NCI-H1105 (cell line): ENCODE data around the gene CDH5.
"Not testable (repeated sequence)": the region's sequence is repeated elsewhere in the genome, so short reads cannot be mapped to it uniquely, and the experiment has no call there.

Experiments
- DNase-seq: peaks from one replicate; lab custom pipeline; 2025; lab: John Stamatoyannopoulos, UW

CDH5 gene

DNA sequence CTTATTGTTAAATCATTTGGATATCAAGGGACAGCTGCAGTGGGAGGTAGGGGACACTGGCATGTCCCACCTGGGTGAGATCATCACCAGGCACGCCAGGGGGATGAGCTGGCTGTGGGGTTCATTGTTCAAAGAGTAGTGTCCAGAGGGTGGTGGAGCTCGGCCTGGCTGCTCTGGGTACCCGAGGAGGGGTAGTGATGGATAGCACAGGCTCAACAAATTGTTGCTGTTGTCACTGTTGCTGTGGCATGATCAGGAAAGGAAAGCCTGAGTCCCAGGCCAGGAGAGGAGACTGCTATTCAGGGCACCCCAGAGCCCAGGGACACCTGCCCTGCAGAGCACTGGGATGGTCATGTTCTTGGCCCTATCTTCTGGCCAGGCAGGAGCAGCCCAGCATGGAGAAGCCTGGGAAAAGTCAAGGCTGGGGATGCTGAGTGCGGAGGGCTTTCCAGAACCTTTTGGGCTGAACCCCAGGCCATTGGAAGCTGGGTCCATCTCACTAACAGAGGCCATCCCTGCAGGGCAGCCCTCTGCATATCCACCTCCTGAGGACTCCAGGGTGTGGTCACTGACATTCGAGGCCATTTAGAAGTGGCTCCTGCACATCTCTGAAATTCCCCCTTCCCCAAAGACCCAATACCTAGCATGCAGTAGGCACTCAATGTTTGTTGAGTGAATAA lies 72.7 kb downstream of the CDH5 start:
- no peak for DNase-seq

DNA sequence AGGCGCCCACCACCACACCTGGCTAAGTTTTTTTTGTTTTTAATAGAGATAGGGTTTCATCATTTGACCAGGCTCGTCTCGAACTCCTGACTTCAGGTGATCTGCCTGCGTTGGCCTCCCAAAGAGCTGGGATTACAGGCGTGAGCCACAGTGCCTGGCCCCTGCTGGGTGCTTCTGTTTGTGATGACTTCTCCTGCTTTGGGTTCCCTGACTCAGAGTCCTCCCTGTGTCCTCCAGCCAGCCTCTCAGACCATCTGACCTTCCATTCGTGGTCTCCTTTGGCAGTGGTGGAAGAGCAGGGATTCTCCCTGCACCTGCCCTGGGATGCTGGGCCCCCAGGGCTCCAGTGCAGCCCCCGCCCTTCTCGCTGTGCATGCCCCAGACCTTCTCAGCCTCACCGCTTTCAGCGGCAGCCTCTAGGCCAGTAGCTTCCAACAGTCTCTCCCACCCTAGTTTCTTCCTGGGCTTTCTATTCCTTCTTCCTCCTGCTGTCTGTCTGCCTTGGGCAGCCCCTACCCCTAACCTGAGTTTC lies 73.8 kb downstream of the CDH5 start:
- DNase-seq, result no peak

DNA sequence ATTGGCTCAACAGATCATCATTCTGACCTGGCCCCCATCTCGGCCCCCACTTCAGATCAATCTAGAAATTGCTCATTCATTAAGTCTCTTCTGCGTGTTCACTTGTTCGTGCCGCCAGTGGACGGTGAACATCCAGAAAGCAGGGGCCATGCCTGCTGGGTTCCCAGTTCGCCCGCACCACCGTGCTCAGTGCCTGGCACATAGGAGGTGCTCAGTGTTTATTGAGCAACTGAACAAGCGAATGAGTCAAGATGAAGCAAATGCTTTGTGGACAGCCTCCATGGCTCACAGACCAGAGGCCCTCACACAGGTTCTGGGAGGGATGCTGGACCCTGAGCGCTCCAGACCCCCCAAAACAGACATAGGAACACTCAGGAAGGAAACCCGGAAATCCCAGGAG lies 74.5 kb downstream of the CDH5 start:
- DNase-seq, result no peak

DNA sequence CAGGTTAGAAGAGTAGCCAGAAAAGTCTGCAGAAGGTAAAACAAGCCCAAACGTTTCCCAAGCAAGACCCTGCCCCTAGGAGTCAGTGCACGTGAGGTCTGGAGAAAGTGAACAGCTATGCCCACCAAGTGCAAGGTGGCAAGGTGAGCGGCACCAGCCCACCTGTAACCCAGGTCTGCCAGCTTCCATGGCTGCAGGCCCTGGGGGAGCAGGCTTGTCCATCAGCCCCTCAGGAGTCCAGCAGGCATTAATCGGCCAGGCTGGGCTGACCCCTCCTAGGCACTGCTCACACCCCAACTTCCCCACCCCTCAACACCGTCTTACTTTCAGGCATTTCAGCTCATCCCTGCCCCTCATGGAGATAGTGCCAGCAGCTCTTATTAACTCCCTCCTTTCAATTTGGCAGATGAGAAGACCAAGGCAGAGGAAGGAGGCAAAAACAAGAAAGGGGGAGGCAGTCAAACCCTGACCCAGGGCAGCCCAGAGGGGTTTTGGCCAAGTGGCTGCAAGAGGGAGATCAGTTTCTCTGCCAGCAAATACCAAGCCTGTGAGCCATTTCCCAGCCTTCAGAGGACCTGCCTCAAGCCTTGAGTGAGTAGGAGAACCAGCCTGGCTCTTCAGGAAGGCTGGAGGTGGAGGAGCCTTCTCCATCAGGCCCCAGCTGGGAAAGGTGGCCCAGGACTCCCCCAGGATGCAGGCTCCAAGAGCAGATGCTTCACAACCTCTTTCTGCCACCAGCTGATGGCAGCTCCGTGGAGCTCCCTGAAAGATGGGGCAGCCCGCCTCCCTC lies 75.3 kb downstream of the CDH5 start:
- no peak for DNase-seq

DNA sequence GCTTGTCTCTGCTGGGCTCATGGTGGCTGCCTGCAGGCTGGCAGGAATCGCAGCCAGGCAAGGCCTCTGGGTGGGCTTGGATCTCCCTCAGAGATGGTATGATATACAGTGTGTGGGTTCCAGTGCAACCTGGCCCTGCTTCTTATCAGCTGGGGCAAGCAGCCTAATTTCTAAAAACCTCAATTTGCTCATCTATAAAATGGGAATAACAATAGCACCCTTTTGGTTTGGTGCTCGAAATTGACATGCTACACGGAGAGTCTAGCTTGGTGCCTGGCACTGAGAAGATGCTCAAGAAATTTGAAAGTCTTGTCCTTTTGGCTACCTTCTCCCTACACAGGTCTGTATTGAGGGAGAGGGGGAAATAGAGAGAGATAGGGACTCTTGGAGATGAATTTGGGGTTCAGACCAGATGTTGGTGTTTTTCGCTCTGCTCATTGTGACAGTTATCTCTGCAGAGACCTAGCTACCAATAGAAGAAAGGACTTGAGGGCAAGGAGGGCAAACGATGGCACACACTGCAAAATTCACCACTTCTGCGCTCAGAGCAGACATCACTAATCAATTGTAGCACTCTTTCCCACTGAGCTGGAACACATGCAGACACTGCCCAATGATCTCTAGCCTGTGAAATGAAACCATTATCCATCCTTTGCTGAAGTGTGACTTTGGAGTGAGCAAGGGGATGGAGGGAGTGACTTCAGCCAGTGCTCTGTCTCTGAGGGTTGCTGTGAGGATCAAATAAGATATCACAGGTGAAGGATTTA lies 76.2 kb downstream of the CDH5 start:
- no peak for DNase-seq

DNA sequence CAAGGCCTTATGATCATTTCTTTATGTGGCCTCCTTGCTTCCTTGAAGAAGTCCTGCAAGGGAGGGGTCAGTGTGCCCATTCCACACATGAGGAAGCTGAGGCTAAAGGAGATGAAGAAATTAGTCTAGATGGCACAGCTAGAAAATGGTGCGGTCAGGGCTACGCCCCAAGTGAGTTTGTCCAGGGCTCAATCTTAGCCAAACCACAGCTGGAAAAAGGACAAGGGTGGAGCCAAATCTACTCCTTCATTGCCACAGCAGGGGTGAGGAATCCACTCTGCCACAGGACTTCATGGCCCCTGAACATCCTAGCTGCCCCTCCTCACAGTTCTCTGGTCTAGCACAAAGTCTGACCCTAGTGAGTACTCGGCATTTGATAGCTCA lies 76.8 kb downstream of the CDH5 start:
- no peak for DNase-seq

DNA sequence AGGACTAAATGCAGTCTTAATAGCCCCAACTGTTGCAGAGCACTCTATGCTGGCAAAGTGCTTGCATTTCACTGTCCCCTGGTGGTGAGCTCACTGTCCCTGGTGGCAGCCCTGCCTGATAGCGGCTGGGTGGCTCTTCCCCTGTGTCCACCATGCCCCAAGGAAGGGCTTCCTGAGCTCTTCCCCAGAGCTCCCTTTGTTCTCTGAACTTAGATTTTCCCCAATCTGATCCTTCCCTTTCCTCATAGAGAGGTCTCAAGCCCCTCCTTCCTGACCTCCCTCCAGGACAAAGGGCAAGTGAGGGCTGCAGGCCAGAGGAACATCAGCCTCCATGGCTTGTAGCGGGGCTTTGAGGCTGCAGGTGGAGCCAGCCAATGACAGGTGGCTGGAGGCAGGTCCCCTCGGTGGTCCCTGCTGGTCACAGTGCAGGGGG lies 77.6 kb downstream of the CDH5 start:
- no peak for DNase-seq

DNA sequence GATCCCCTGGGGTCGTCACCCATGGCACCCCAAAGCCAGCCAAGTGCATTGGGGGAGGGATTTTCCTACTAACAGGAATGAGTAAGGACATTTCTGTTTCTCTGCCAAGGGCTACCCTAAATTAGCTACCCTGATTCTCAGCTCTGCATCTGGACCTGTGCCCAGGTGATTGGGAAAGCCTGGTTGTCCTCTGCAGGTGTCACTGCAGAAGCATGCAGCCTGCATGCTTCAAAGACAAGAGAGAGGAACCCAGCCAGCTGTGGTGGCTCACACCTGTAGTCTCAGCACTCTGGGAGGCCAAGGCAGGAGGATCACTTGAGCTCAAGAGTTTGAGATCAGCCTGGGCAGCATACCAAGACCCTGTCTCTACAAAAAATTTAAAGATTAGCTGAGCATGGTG lies 80.2 kb downstream of the CDH5 start:
- no peak for DNase-seq

DNA sequence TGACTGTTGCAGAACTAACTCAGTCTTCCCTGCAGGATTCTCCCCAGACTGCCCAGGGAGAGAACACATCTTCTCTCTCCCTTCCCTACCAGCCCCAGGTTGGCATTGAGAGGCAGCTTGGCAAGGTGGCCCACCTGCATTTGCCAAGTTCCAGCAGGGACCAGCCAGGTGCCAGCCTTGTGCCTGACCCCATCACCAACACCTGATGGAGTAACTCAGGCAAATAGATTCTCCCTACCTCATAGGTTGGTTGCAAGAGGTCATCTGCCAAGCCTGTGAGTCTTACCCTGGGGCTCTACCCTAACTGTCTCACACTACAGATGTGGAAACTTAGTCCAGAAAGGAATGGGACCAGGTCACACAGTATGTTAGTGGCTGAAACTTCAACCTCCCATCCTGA lies 81.0 kb downstream of the CDH5 start:
- DNase-seq, result no peak

DNA sequence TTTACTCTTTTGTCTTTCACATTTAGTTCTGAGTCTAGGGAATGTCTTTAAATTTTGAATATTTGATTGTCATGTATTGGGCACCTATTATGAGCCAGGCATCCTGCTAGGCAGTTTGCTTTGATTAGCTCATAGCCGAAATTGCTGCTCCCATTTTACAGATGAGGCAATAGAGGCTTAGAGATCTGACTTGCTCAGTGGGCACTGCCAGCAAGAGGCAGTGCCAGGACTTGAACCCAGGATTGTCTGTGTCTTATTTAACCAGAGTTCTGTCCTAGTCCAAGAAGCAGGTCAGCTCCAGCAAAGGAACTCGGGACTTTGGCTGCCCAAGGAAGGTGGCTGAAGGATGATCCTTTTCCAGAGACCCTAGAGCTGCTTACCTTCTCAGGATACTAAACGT lies 85.1 kb downstream of the CDH5 start:
- DNase-seq, result no peak

DNA sequence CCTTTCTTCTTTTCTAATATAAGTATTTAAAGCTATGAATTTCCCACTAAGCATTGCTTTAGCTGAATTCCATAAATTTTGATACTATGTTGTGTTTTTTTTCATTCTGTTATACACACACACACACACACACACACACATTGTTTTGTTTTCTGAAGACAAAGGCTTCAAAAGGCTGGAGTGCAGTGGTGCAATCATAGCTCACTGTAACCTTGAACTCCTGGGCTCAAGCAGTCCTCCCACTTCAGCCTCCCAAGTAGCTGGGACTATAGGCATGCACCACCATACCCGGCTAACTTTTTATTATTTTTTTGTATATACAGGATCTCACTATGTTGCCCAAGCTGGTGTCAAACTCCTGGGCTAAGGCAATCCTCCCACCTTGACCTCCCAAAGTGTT lies 86.7 kb downstream of the CDH5 start:
- not testable (repeated sequence) for DNase-seq
